BLaER1 treated with 17β-estradiol and CSF1 and Interleukin-3, amounts not matched to agents 10 nM and 100 nM (cell line): Measurements from ENCODE around the gene CSH1.
"Not testable (repeated sequence)": the region's sequence is repeated elsewhere in the genome, so short reads cannot be mapped to it uniquely, and the experiment has no call there.

Source experiments
- H3K27ac ChIP-seq, 11 experiments: shearing (Covaris generic); formaldehyde crosslinking; 2 replicates each; pipeline ENCODE4 v1.8.1; 2022
- H3K27me3 ChIP-seq, 11 experiments: shearing (Covaris generic); formaldehyde crosslinking; 2 replicates each; pipeline ENCODE4 v1.8.1; 2022
- H3K36me3 ChIP-seq, 11 experiments: shearing (Covaris generic); formaldehyde crosslinking; 2 replicates each; pipeline ENCODE4 v1.8.1; 2022
- H3K4me1 ChIP-seq, 10 experiments: shearing (Covaris generic); formaldehyde crosslinking; 2 replicates each; pipeline ENCODE4 v1.8.1; 2022
- H3K4me2 ChIP-seq, 11 experiments: shearing (Covaris generic); formaldehyde crosslinking; 2 replicates each; pipeline ENCODE4 v1.8.1; 2022
- H3K4me3 ChIP-seq, 10 experiments: shearing (Covaris generic); formaldehyde crosslinking; 2 replicates each; pipeline ENCODE4 v1.8.1; 2022
- H3K9ac ChIP-seq, 11 experiments: shearing (Covaris generic); formaldehyde crosslinking; 2 replicates each; pipeline ENCODE4 v1.8.1; 2022
- H3K9me3 ChIP-seq, 11 experiments: shearing (Covaris generic); formaldehyde crosslinking; replicated peaks in 1 of 11; 2 replicates each; pipeline ENCODE4 v1.8.1; 2022
- H4K20me1 ChIP-seq, 11 experiments: shearing (Covaris generic); formaldehyde crosslinking; 2 replicates each; pipeline ENCODE4 v1.8.1; 2022
- Cebpa-rat ChIP-seq, 11 experiments: shearing (Covaris generic); IDR thresholded peaks; 2 replicates each; pipeline ENCODE4 v1.8.1; 2022

Gene CSH1

DNA sequence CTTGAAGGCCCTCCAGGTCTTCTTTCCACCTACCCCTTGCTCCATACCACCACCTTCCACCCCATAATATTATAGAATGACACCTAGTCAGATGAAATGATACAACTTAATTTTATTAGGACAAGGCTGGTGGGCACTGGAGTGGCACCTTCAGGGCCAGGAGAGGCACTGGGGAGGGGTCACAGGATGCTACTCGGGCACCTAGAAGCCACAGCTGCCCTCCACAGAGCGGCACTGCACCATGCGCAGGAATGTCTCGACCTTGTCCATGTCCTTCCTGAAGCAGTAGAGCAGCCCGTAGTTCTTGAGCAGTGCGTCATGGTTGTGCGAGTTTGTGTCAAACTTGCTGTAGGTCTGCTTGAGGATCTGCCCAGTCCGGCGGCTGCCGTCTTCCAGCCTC lies 1.6 kb downstream of the CSH1 start:
- H3K36me3 ChIP-seq, H3K4me2 ChIP-seq, H3K9ac ChIP-seq, H3K4me3 ChIP-seq, H3K9me3 ChIP-seq, H3K4me1 ChIP-seq, H3K27ac ChIP-seq, H3K27me3 ChIP-seq, H4K20me1 ChIP-seq: not testable (repeated sequence)

DNA sequence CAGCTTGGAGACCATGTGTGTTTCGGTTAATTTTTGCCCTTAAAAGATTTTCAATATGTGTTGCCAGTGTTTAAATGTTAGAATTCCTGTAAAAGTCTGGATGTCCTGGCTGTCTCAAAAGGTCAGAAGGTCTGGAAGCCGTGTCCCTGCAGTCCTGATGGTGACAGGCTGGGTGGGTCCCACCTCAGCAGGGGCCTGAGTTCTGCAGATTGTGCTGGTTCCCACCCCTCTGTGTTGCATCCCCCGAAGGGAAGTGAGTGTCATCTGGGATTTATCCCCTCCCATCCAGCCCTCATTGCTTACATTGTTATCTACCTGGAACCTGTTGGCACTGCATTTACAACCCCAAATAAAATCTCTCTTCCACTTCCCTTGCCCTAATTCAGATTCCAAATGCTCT lies 2.4 kb downstream of the CSH1 start:
- not testable (repeated sequence) for H3K27ac ChIP-seq, H3K27me3 ChIP-seq, H3K4me1 ChIP-seq, H3K9me3 ChIP-seq, H4K20me1 ChIP-seq, H3K36me3 ChIP-seq, H3K4me3 ChIP-seq, H3K4me2 ChIP-seq, H3K9ac ChIP-seq

DNA sequence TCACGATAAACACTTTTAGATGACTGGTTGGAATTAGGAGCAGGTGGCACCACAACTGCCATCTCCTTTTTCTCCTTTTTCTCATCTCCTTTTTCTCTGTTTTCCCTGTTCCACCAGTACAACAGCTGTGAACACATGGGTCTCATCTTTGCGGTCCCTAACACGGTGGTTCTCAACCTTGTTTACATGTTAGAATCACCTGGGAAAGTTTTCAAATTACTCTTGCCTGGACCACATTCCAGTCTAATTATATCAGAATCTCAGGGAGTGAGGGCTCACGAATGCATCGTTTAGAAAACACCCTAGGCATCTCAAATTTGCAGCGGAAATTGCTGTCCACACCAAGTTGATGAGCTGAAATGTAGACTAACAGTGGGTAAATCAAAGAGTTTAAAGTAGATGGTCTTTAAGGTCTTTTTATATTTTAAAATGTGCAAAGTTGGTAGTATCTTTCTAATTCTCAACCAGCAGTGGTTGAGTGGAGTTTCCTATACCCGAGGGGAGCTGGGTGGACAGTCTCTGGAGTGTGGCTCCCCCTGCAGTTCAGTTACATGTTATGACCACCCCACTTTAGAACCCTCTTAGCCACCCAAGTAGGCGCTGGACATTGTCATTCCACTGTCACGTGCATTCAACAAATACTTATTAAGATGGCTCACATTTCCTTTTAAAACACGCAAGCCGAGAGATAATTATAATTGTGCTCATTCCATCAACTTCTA lies 3.9 kb downstream of the CSH1 start:
- not testable (repeated sequence) for H3K27ac ChIP-seq, H3K27me3 ChIP-seq, H3K4me2 ChIP-seq, H3K36me3 ChIP-seq, H3K4me3 ChIP-seq, H3K9ac ChIP-seq, H3K9me3 ChIP-seq, H3K4me1 ChIP-seq, H4K20me1 ChIP-seq

DNA sequence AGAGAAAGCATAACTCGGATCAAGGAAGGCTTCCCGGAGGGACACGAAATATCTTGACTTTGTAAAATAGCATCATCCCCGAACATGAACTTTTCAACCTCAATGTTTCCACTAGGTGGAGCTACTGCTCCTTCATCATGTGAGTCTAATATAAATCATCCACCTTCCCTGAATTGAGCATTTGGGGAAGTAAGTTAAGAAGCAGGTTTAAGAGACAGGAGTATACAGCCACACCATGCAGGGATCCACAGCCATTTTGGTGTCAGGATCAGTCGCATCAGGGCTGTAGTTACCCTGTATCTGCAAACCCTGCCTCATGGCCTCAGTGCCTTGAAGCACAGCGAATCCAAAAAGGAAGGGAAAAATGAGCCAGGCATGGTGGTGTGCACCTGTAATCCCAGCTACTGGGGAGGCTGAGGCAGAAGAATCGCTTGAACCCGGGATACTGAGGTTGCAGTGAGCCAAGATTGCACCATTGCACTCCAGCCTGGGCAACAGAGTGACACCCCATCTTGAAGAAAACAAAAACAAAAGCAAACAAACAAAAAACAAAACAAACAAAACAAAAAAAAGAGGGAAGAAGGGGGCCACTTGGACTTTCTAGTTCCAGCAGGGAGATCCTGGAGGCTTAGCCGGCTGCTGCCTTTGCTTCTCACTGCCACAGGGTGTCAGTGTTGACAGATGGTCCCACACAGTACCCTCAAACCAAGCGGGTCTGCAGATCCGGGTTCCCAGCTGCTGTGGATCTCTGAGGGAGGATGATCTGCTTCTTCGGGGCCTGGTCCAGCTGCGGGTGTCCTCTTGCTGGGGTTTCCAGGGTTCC lies 7.1 kb downstream of the CSH1 start:
- H3K27ac ChIP-seq, H3K4me2 ChIP-seq, H3K36me3 ChIP-seq, H3K9ac ChIP-seq, H4K20me1 ChIP-seq, H3K9me3 ChIP-seq, H3K27me3 ChIP-seq, H3K4me1 ChIP-seq, H3K4me3 ChIP-seq: not testable (repeated sequence)

DNA sequence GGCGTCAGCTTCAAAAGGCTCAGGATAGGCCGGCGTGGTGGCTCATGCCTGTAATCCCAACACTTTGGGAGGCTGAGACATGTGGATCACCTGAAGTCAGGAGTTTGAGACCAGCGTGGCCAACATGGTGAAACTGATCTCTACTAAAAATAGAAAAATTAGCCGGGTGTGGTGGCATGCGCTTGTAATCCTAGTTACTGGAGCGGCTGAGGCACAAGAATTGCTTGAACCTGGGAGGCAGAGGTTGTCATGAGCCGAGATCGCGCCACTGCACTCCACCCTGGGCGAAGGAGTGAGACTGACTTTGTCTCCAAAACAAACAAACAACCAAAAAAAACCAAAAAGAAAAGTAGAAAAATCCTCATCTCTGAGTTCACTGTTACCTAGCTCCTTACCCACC lies 11.3 kb downstream of the CSH1 start:
- H3K9me3 ChIP-seq, H3K4me2 ChIP-seq, H3K27me3 ChIP-seq, H4K20me1 ChIP-seq, H3K9ac ChIP-seq, H3K27ac ChIP-seq, H3K36me3 ChIP-seq, H3K4me1 ChIP-seq, H3K4me3 ChIP-seq: not testable (repeated sequence)

DNA sequence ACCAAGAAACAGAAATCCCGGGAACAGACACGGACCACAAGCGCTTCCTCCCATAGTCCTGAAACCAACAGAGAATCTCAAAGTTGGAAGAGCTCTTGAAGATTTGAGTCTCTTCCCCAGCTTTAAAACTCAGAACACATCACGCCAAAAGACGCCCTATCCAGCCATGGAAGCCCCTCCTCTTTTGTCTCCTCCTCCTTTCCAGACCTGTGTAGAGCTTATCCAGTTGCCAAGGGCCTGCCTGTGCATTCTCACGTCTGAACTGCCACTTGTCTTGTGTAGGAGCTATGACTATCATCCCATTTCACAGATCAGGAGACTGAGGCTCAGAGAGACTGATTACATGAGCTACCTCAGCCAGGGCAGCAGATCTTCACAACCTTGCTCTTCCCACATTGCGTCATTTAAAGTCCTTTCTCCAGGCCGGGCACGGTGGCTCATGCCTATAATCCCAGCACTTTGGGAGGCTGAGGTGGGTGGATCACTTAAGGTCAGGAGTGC lies 13.7 kb downstream of the CSH1 start:
- H3K36me3 ChIP-seq, H3K9me3 ChIP-seq, H3K27me3 ChIP-seq, H3K4me2 ChIP-seq, H3K9ac ChIP-seq, H3K27ac ChIP-seq, H4K20me1 ChIP-seq, H3K4me3 ChIP-seq: not testable (repeated sequence)
- H3K4me1 ChIP-seq: peaks cover 0 to 12% (median 5%) of the 10 kb centered on the region in 10 experiments; a peak in 5 of 20 replicates

DNA sequence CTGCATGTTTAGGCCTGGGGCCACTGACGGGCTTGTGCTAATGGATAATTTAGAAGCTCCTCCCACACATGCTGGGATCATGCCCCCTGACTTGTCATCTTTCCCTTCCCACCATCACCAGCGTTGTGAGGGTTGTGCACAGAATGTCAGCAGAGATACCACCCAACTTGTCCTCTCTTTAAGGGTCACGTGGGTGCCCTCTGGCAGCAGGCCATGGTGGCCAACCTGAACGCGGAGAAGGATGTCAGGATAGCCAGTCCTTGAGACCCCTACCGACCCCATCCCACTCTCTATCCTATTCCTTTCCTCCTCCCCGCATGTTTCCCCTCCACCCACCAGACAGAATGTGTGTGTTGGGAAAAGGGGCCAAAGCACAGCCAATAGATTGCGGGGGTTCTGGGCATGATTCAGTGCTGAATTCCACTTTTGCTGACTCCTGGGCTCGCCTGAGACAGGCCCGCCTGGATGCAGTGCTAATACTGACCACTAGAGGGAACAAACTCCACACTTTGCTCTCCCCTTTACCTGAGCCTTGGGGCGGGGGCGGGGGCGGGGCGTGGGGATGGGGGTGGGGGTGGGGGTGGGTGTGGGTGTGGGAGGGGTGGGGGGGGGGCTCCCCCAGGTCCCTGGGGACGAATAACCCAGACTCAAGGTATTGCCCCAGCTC lies 14.3 kb downstream of the CSH1 start, which contains the start of gene GH2:
Gene GH2 (minus strand): TSS at position 10 of the 667 bp plus-strand sequence. CDS start 143 bp downstream, outside the sequence.
- no peak for TF ChIP-seq Cebpa-rat (IDR thresholded peaks at IDR 0.05)
- Histone ChIP-seq H3K9ac (no peak within 1 kb of the TSS), H4K20me1 (no peaks in the 10 kb centered on the region), H3K4me2 (no peak within 1 kb of the TSS), H3K4me1 (peaks cover 0 to 12% (median 5%) of the 10 kb centered on the region in 10 experiments; a peak in 5 of 20 replicates), H3K27ac (no peak within 1 kb of the TSS), H3K36me3 (no peaks in the 10 kb centered on the region), H3K27me3 (no peaks in the 10 kb centered on the region), H3K9me3 (no peaks in the 10 kb centered on the region), H3K4me3 (no peak within 1 kb of the TSS)

DNA sequence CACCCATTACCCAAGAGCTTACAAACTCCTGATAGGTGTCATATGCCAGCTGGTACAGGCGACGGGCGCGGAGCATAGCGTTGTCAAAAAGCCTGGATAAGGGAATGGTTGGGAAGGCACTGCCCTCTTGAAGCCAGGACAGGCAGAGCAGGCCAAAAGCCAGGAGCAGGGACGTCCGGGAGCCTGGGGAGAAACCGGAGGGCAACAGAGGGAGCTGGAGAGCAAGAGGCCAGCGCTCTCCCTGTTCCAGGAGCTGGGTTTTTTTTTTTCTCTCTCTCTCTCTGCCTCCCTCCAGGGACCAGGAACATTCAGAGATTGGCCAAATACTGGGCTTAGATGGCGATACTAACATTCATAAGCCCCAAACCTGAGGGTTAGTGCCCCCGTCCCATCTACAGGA lies 15.0 kb downstream of the CSH1 start:
- not testable (repeated sequence) for H3K27ac ChIP-seq, H3K4me3 ChIP-seq, H3K9me3 ChIP-seq, H4K20me1 ChIP-seq, H3K9ac ChIP-seq, H3K4me2 ChIP-seq, H3K36me3 ChIP-seq, H3K27me3 ChIP-seq
- H3K4me1 ChIP-seq: peaks cover 0 to 12% (median 5%) of the 10 kb centered on the region in 10 experiments; a peak in 5 of 20 replicates

DNA sequence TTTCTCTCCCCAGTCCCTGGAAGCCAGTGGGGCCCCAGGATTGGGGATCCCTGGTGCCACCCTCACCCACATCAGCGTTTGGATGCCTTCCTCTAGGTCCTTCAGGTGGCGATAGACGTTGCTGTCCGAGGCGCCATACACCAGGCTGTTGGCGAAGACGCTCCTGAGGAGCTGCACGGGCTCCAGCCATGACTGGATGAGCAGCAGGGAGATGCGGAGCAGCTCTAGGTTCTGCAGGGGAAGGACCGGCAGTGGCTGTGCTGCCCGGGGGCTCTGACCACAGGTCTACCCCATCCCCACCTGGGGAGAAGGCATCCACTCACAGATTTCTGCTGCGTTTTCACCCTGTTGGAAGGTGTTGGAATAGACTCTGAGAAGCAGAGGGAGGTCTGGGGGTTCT lies 15.7 kb downstream of the CSH1 start:
- Histone ChIP-seq H3K9ac (no peak overlapping the region), H3K9me3 (no peaks in the 10 kb centered on the region), H3K27ac (no peak overlapping the region), H3K27me3 (no peaks in the 10 kb centered on the region), H4K20me1 (no peaks in the 10 kb centered on the region), H3K36me3 (no peaks in the 10 kb centered on the region), H3K4me1 (peaks cover 0 to 12% (median 5%) of the 10 kb centered on the region in 10 experiments; a peak in 5 of 20 replicates), H3K4me2 (no peak overlapping the region), H3K4me3 (no peak overlapping the region)
- TF ChIP-seq Cebpa-rat (IDR thresholded peaks at IDR 0.05): no peak

DNA sequence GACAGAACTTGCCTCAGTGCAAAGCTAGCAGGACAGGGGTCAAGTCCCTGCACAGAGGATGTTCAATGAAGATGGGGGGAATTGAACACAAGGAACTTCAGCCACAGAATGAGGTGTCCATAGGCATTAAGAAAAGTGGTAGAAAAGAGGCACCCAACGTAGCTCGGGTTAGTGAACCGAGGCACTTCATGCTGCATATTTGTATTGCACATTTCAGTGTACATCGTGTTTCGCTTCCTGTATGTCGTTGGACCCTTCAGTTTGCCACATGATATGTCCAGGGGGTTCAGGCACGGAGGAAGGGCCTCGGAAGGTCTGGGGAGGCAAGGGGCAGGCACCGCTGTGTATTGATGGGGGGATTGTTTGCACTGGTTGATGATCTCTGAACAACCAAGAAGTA lies 18.0 kb downstream of the CSH1 start:
- not testable (repeated sequence) for H3K9ac ChIP-seq, H3K27ac ChIP-seq, H3K9me3 ChIP-seq, H3K4me3 ChIP-seq, H3K27me3 ChIP-seq, H3K36me3 ChIP-seq, H4K20me1 ChIP-seq
- peaks cover 0 to 14% (median 5%) of the 10 kb centered on the region in 10 experiments; a peak in 5 of 20 replicates for H3K4me1 ChIP-seq
- peak overlapping the region in 8 of 11 experiments; percentile 8 to 47 (median 27); a peak in 8 of 22 replicates for H3K4me2 ChIP-seq

DNA sequence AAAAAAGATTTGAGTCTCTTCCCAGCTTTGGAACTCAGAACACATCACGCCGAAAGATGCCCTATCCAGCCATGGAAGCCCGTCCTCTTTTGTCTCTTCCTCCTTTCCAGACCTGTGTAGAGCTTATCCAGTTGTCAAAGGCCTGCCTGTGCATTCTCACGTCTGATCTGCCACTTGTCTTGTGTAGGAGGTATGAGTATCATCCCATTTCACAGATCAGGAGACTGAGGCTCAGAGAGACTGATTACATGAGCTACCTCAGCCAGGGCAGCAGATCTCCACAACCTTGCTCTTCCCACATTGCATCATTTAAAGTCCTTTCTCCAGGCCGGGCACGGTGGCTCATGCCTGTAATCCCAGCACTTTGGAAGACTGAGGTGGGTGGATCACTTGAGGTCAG lies 21.7 kb downstream of the CSH1 start:
- not testable (repeated sequence) for H3K27me3 ChIP-seq, H3K27ac ChIP-seq, H3K36me3 ChIP-seq, H3K9ac ChIP-seq, H4K20me1 ChIP-seq, H3K9me3 ChIP-seq, H3K4me3 ChIP-seq
- H3K4me2 ChIP-seq: peak overlapping the region in 1 of 11 experiments; percentile 10; a peak in 1 of 22 replicates
- H3K4me1 ChIP-seq: peaks cover 0 to 14% (median 5%) of the 10 kb centered on the region in 10 experiments; a peak in 5 of 20 replicates

DNA sequence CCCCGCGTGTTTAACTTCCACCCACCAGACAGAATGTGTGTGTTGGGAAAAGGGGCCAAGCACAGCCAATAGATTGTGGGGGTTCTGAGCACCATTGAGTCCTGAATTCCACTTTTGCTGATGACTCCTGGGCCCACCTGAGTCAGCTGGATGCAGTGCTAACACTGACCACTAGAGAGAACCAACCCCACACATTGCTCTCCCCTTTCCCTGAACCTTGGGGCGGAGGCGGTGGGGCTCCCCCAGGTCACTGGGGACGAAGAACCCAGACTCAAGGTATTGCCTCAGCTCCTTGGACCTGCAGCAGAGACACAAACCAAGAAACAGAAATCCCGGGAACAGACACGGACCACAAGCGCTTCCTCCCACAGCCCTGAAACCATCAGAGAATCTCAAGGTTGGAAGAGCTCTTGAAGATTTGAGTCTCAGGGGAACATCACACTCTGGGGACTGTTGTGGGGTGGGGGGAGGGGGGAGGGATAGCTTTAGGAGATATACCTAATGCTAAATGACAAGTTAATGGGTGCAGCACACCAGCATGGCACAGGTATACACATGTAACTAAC lies 22.2 kb downstream of the CSH1 start:
- H3K27ac ChIP-seq, H3K9ac ChIP-seq, H3K9me3 ChIP-seq, H3K27me3 ChIP-seq, H3K36me3 ChIP-seq, H3K4me3 ChIP-seq, H4K20me1 ChIP-seq, H3K4me2 ChIP-seq: not testable (repeated sequence)
- peaks cover 0 to 14% (median 5%) of the 10 kb centered on the region in 10 experiments; a peak in 5 of 20 replicates for H3K4me1 ChIP-seq

DNA sequence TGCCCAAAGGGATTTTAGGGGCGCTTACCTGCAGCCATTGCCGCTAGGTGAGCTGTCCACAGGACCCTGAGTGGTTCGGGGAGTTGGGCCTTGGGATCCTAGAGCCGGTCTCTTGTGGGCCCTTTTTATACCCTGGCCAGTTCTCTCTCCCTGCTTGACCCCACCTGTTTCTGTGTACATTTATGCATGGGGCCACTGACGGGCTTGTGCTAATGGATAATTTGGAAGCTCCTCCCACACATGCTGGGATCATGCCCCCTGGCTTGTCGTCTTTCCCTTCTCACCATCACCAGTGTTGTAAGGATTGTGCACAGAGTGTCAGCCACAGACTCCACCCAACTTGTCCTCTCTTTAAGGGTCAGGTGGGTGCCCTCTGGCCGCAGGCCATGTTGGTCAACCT lies 22.8 kb downstream of the CSH1 start, which contains the start of gene CSH2:
Gene CSH2 (minus strand): TSS at position 101 of the 400 bp plus-strand sequence. CDS start 63 bp downstream, at position 38.
- not testable (repeated sequence) for H3K36me3 ChIP-seq, H3K9me3 ChIP-seq, H4K20me1 ChIP-seq, H3K27ac ChIP-seq, H3K4me2 ChIP-seq, H3K4me3 ChIP-seq, H3K9ac ChIP-seq, H3K4me1 ChIP-seq, H3K27me3 ChIP-seq
